Vagina (tissue), 2 donors: ENCODE data around the gene EPSTI1. TPM values are rescaled to one million over a fixed set of nuclear protein-coding genes. Genes with fewer than 3 reads are reported as not detected.

Source experiments
- DNase-seq, 2 donors: peaks; one replicate each; pipeline ENCODE4 v3.0.0-alpha.2; 2017; ENCODE audit errors: extremely low spot score in 2 of 2
- H3K27ac ChIP-seq: fragments of 200-600 bp; sonication (generic); one replicate; pipeline ENCODE4 v1.5.1; 2019
- H3K27me3 ChIP-seq: fragments of 200-600 bp; sonication (generic); one replicate; pipeline ENCODE4 v1.5.1; 2019
- H3K36me3 ChIP-seq, 2 donors: fragments of 200-600 bp; sonication (generic); one replicate each; pipeline ENCODE4 v1.5.1; 2017 to 2019
- H3K4me1 ChIP-seq: fragments of 200-600 bp; sonication (generic); one replicate; pipeline ENCODE4 v1.5.1; 2019
- H3K4me3 ChIP-seq, 2 donors: fragments of 200-600 bp; sonication (generic); 1 replicate in 1 of 2; 2 replicates in 1 of 2; pipeline ENCODE4 v1.5.1; 2016 to 2019
- H3K9me3 ChIP-seq: fragments of 200-600 bp; sonication (generic); one replicate; pipeline ENCODE4 v1.5.1; 2019
- CTCF ChIP-seq, 3 experiments: fragments of 450-650 bp in 2 of 3; fragments of 200-600 bp in 1 of 3; sonication (generic) in 1 of 3; IDR thresholded peaks; one replicate each; pipeline ENCODE4 v1.5.1; 2017 to 2019; ENCODE audit warnings: antibody characterized with exemption in 3 of 3, mild to moderate bottlenecking in 2 of 3, moderate library complexity in 2 of 3
- POLR2A ChIP-seq, 2 donors: fragments of 450-650 bp; IDR thresholded peaks; one replicate each; pipeline ENCODE4 v1.6.1; 2017; ENCODE audit warnings: antibody characterized with exemption in 2 of 2, mild to moderate bottlenecking in 2 of 2, moderate library complexity in 2 of 2
- POLR2AphosphoS5 ChIP-seq, 2 donors: sonication (generic); formaldehyde crosslinking; IDR thresholded peaks; one replicate each; pipeline ENCODE4 v1.9.0; 2017; ENCODE audit warnings: antibody characterized with exemption in 2 of 2, mild to moderate bottlenecking in 2 of 2, low read depth in 1 of 2; ENCODE audit not compliant: insufficient read depth in 1 of 2
- intact Hi-C: fragments of 100-400 bp; cut with DNase I; formaldehyde crosslinking; loops from one replicate; pipeline ENCODE4 v1.15.1; 2023
- total RNA-seq: library from RNA; depleted of rRNA; stranded (reverse); fragments of >200 nt; gene quantifications from one replicate; pipeline ENCODE4 v1.2.3, GENCODE V29; 2016

EPSTI1 gene
- total RNA-seq, 1 donor from 2014 or later = 4.9 TPM

GRCh38 chr13:42855410-42855809 is 136.6 kb downstream of the EPSTI1 start:
- H3K27me3 ChIP-seq = no peaks in the 10 kb centered on the region
- H3K4me3 ChIP-seq = no peak overlapping the region
- no peaks in the 10 kb centered on the region for H3K36me3 ChIP-seq
- no peak for TF ChIP-seq POLR2AphosphoS5 (IDR thresholded peaks at IDR 0.05; ENCODE audit: insufficient read depth in 1 of 2, low read depth in 1 of 2)
- DNase-seq = no peak
- H3K27ac ChIP-seq = no peak overlapping the region
- H3K4me1 ChIP-seq = no peaks in the 10 kb centered on the region
- H3K9me3 ChIP-seq = no peaks in the 10 kb centered on the region
- intact Hi-C loops = no loop called here

DNA sequence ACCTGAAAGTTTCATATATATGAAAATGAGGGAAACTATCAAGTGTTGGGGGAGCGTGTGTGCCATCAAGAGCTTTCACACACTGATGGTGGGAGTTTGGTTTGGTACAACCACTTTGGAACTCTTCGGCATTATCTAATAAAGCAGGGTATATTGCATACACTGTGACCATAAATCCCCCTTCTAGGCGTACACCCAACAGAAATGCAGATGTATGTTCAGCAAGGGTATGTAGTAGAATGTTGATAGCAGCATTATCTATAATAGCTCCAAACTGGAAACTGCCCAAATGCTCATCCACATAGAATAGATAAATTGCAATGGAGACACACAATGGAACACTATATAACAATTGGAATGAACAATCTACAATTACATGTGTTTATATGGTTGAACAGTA is 139.9 kb downstream of the EPSTI1 start:
- Histone ChIP-seq H3K9me3 (no peaks in the 10 kb centered on the region), H3K4me1 (no peaks in the 10 kb centered on the region), H3K36me3 (no peaks in the 10 kb centered on the region), H3K4me3 (no peak overlapping the region), H3K27ac (no peak overlapping the region), H3K27me3 (no peaks in the 10 kb centered on the region)
- DNase-seq = no peak
- TF ChIP-seq CTCF (IDR thresholded peaks at IDR 0.05) (no peak), POLR2A (IDR thresholded peaks at IDR 0.05) (no peak), POLR2AphosphoS5 (IDR thresholded peaks at IDR 0.05; ENCODE audit: insufficient read depth in 1 of 2, low read depth in 1 of 2) (no peak)
- intact Hi-C loops = no loop called here

GRCh38 chr13:42849200-42849599 is 142.8 kb downstream of the EPSTI1 start:
- no peaks in the 10 kb centered on the region for H3K4me1 ChIP-seq

DNA sequence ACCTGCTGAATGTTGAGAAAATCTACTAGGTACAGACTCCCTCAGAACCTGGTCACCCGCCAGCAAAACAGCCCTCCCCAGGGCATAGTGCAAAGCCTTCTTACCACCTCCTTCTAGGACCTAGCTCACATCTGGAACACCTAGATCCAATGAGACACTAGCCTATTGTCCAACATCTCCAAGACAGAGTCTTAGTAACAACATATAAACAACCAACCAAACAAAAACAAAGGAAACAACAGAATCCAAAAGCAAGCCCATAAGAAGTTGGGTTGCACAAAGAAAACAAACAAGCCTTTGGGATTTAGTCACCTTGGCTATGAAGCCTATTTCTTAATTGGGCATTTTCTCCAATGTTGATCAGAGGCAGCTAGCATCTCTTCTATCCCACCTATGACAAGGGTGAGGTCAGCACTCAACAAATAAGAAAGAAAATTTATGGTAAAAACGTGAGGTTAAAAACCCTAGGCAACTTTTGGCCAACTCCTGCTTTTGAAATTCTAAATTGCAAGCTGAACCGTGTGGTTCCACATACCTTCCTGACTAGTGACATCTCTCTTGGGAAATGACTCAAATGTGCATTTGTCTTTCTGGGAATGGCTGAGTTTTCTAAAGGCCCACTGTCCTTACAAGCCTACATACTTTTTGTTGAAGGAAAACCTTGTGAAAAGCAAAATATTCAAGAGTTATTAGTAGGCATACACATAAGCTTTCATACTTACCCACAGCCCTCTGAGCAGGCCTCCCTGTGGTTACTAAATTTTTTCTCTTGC is 144.0 kb downstream of the EPSTI1 start:
- Histone ChIP-seq H3K27me3 (no peaks in the 10 kb centered on the region), H3K27ac (no peak overlapping the region), H3K9me3 (no peaks in the 10 kb centered on the region), H3K4me1 (no peaks in the 10 kb centered on the region), H3K36me3 (no peaks in the 10 kb centered on the region), H3K4me3 (no peak overlapping the region)
- DNase-seq = no peak
- intact Hi-C loops = no loop called here
- TF ChIP-seq POLR2A (IDR thresholded peaks at IDR 0.05) (no peak), CTCF (IDR thresholded peaks at IDR 0.05) (no peak), POLR2AphosphoS5 (IDR thresholded peaks at IDR 0.05; ENCODE audit: insufficient read depth in 1 of 2, low read depth in 1 of 2) (no peak)

More at GRCh38 chr13:42849200-42849599, 142.8 kb downstream of the EPSTI1 start:
- intact Hi-C loops = no loop called here
- Histone ChIP-seq H3K9me3 (no peaks in the 10 kb centered on the region), H3K4me3 (no peak overlapping the region), H3K27me3 (no peaks in the 10 kb centered on the region), H3K27ac (no peak overlapping the region), H3K36me3 (no peaks in the 10 kb centered on the region)
- TF ChIP-seq POLR2AphosphoS5 (IDR thresholded peaks at IDR 0.05; ENCODE audit: insufficient read depth in 1 of 2, low read depth in 1 of 2) = no peak
- TF ChIP-seq POLR2A (IDR thresholded peaks at IDR 0.05) = no peak
- no peak for TF ChIP-seq CTCF (IDR thresholded peaks at IDR 0.05)
- no peak for DNase-seq

GRCh38 chr13:42836930-42837690 is 154.9 kb downstream of the EPSTI1 start:
- no peaks in the 10 kb centered on the region for H3K36me3 ChIP-seq
- no peaks in the 10 kb centered on the region for H3K9me3 ChIP-seq
- peaks cover 6% of the 10 kb centered on the region for H3K4me1 ChIP-seq
- no peak overlapping the region for H3K4me3 ChIP-seq
- no peak overlapping the region for H3K27ac ChIP-seq
- intact Hi-C loops = no loop called here
- DNase-seq = no peak
- TF ChIP-seq POLR2A (IDR thresholded peaks at IDR 0.05) (no peak), POLR2AphosphoS5 (IDR thresholded peaks at IDR 0.05; ENCODE audit: insufficient read depth in 1 of 2, low read depth in 1 of 2) (no peak), CTCF (IDR thresholded peaks at IDR 0.05) (no peak)
- no peaks in the 10 kb centered on the region for H3K27me3 ChIP-seq

Other genes with a start within 250 kb of the EPSTI1 start
- not detected for gene FAM216B, start 210.7 kb downstream of the EPSTI1 start, total RNA-seq
- 4.7 TPM for gene DNAJC15, start 31.3 kb upstream of the EPSTI1 start, total RNA-seq